ENCODE measurements around the gene TSPAN9.

DNA sequence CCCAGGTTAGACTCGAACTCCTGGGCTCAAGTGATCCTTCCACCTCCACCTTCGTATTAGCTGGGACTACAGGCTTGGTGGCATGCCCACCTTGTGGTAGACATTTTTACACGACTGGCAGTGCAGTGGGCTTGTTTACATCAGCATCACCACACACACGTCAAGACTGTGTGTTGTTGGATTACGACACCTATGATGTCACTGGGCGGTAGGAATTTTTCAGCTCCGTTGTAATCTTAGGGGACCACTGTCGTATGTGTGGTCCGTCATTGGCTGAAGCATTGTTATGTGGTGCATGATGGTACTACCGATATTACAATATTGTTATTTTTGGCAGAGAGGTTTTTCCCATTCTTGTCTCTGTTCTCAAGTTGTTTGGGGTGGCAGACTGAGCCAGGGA, 50.7 kb downstream of the TSPAN9 start:
- no peak for TF ChIP-seq POLR2A (IDR thresholded peaks at IDR 0.05)
- TF ChIP-seq, protein P1, sequence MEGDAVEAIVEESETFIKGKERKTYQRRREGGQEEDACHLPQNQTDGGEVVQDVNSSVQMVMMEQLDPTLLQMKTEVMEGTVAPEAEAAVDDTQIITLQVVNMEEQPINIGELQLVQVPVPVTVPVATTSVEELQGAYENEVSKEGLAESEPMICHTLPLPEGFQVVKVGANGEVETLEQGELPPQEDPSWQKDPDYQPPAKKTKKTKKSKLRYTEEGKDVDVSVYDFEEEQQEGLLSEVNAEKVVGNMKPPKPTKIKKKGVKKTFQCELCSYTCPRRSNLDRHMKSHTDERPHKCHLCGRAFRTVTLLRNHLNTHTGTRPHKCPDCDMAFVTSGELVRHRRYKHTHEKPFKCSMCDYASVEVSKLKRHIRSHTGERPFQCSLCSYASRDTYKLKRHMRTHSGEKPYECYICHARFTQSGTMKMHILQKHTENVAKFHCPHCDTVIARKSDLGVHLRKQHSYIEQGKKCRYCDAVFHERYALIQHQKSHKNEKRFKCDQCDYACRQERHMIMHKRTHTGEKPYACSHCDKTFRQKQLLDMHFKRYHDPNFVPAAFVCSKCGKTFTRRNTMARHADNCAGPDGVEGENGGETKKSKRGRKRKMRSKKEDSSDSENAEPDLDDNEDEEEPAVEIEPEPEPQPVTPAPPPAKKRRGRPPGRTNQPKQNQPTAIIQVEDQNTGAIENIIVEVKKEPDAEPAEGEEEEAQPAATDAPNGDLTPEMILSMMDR (IDR thresholded peaks at IDR 0.05) = no peak
